Measurements from ENCODE around the gene MYO1E.

Gene MYO1E

DNA sequence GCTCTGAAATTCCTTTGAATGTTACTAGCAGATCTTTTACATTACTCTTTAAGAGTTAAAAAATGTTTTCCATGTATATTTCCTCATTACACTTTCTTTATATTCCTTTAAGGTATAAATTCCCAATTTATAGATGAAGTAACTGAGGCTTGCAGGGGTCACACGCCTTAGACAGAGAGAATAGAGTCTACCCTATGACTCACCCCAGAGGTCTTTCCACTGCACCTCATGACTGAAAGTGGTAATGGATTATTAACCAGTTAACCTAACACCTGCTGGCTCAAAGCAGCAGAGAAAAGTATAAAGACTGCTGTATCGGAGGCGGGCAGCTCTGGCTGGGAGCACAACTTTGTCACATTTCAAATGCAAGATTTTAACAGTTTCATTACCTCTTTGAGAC, 128.3 kb downstream of the MYO1E start:
- no peak for DNase-seq
- Histone ChIP-seq H3K4me3 (ENCODE audit: low read depth, low read length) (no peak overlapping the region), H3K9me3 (ENCODE audit: severe bottlenecking) (no peaks in the 10 kb centered on the region), H3K27ac (no peak overlapping the region), H3K36me3 (no peaks in the 10 kb centered on the region), H3K27me3 (ENCODE audit: insufficient read depth, low read depth, severe bottlenecking) (no peaks in the 10 kb centered on the region)
- TF ChIP-seq, protein P1, sequence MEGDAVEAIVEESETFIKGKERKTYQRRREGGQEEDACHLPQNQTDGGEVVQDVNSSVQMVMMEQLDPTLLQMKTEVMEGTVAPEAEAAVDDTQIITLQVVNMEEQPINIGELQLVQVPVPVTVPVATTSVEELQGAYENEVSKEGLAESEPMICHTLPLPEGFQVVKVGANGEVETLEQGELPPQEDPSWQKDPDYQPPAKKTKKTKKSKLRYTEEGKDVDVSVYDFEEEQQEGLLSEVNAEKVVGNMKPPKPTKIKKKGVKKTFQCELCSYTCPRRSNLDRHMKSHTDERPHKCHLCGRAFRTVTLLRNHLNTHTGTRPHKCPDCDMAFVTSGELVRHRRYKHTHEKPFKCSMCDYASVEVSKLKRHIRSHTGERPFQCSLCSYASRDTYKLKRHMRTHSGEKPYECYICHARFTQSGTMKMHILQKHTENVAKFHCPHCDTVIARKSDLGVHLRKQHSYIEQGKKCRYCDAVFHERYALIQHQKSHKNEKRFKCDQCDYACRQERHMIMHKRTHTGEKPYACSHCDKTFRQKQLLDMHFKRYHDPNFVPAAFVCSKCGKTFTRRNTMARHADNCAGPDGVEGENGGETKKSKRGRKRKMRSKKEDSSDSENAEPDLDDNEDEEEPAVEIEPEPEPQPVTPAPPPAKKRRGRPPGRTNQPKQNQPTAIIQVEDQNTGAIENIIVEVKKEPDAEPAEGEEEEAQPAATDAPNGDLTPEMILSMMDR (IDR thresholded peaks at IDR 0.05; ENCODE audit: low read depth, low read length), result no peak

DNA sequence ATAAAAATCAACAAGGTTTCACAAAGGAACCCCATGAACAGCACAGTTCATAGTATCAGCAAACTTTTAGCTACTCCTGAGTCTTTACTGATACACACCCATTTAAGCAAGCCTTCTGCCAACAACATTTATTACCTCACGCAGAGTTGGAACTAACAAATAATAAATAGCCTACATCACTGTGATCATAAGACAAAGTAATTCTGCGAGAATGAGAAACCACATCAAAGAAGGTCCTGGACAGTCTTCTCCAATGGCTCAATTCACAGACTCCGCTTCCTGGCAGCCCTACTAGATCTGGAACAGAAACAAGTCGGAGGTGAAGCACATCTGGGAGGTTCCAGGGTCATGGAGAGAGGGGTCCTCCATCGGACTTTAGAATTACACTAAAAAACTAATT, 129.0 kb downstream of the MYO1E start:
- TF ChIP-seq, protein P1 (IDR thresholded peaks at IDR 0.05; ENCODE audit: low read depth, low read length), result no peak
- Histone ChIP-seq H3K36me3 (no peaks in the 10 kb centered on the region), H3K27me3 (ENCODE audit: insufficient read depth, low read depth, severe bottlenecking) (no peaks in the 10 kb centered on the region), H3K27ac (no peak overlapping the region), H3K4me3 (ENCODE audit: low read depth, low read length) (no peak overlapping the region), H3K9me3 (ENCODE audit: severe bottlenecking) (no peaks in the 10 kb centered on the region)
- DNase-seq, result no peak

- Histone ChIP-seq H3K27ac (no peak overlapping the region), H3K4me3 (ENCODE audit: low read depth, low read length) (no peak overlapping the region), H3K9me3 (ENCODE audit: severe bottlenecking) (no peaks in the 10 kb centered on the region), H3K27me3 (ENCODE audit: insufficient read depth, low read depth, severe bottlenecking) (no peaks in the 10 kb centered on the region), H3K36me3 (no peaks in the 10 kb centered on the region)
- TF ChIP-seq, protein P1 (IDR thresholded peaks at IDR 0.05; ENCODE audit: low read depth, low read length), result no peak
- no peak for DNase-seq
Observed at GRCh38 chr15:59242649-59243048, 130.0 kb downstream of the MYO1E start.

DNA sequence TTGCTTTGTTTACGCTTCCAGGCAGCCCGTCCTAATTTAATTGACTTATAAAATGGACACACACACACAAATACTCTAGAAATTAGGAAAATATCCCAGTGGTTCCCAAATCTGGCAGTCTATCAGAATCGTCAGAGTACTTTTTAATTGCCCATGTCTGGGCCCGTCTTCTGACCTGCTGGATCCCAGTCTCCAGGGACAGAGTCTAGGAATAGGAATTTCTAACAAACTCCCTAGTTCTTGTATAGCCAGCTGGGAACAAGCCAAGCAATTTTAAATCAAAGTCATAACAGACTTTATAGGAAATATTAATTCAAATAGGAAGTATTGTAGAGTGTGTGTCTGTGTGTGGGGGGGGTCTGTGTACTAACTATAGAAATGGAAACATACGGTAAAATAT, 132.6 kb downstream of the MYO1E start:
- Histone ChIP-seq H3K27ac (no peak overlapping the region), H3K36me3 (no peaks in the 10 kb centered on the region), H3K9me3 (ENCODE audit: severe bottlenecking) (no peaks in the 10 kb centered on the region), H3K27me3 (ENCODE audit: insufficient read depth, low read depth, severe bottlenecking) (no peaks in the 10 kb centered on the region), H3K4me3 (ENCODE audit: low read depth, low read length) (no peak overlapping the region)
- TF ChIP-seq, protein P1 (IDR thresholded peaks at IDR 0.05; ENCODE audit: low read depth, low read length), result no peak
- DNase-seq, result no peak

- Histone ChIP-seq H3K9me3 (ENCODE audit: severe bottlenecking) (no peaks in the 10 kb centered on the region), H3K36me3 (no peaks in the 10 kb centered on the region), H3K27me3 (ENCODE audit: insufficient read depth, low read depth, severe bottlenecking) (no peaks in the 10 kb centered on the region), H3K4me3 (ENCODE audit: low read depth, low read length) (no peak overlapping the region), H3K27ac (no peak overlapping the region)
- DNase-seq, result no peak
- TF ChIP-seq, protein P1 (IDR thresholded peaks at IDR 0.05; ENCODE audit: low read depth, low read length), result no peak
Observed at GRCh38 chr15:59237924-59238331, 134.7 kb downstream of the MYO1E start.

DNA sequence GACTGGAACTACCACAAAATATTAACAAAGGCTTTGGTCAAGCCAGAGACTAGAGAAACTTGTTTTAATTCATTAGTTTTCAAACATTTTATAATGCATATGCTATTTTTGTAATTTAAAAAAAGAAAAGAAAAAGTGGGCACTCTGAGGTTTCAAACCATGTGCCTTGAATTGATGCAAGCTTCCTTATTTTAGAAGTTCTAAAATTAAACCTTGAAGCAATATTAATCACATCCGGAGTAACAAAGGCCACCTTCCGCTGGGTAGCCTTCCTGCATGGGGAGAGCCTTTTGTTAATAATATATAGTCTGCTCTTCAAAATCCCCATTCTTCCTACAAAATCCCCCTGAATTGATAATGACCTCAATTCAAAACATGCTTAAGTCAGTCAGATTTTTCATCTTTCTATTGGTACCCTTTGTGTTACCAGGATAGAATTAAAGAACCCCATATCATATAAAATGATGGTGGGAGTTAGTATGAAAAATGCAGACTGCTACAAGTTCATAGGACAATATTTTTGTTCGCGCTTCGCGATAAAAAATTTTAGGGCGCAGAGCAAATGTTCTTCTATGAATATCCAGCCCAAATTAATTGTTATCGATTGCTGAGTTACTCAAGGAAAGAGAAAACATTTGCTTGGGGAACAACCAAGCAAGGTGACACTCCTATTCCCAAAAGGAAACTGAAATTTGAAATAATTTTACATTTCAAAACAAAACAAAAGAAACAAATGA, 135.4 kb downstream of the MYO1E start:
- H3K27ac ChIP-seq, result no peak overlapping the region
- H3K36me3 ChIP-seq, result no peaks in the 10 kb centered on the region
- no peak overlapping the region for H3K4me3 ChIP-seq (ENCODE audit: low read depth, low read length)
- no peak for DNase-seq
- H3K27me3 ChIP-seq (ENCODE audit: insufficient read depth, low read depth, severe bottlenecking), result no peaks in the 10 kb centered on the region
- TF ChIP-seq, protein P1 (IDR thresholded peaks at IDR 0.05; ENCODE audit: low read depth, low read length), result no peak
- no peaks in the 10 kb centered on the region for H3K9me3 ChIP-seq (ENCODE audit: severe bottlenecking)
